Activated CD4-positive, alpha-beta memory T cell treated with anti-CD3 and anti-CD28 coated beads, Interleukin-2, amount 10 ng/mL, durations not matched to agents 7 days and 5 days (primary cell): ENCODE data around the gene C19orf44. TPM values are rescaled to one million over a fixed set of nuclear protein-coding genes. Genes with fewer than 3 reads are reported as not detected.
"Not testable (repeated sequence)": the region's sequence is repeated elsewhere in the genome, so short reads cannot be mapped to it uniquely, and the experiment has no call there.

Experiments used
- CTCF ChIA-PET: fragments of 350-600 bp; sonication (Branson Sonifier 250); formaldehyde crosslinking; loops from one replicate; lab custom pipeline; 2021; ENCODE audit warnings: antibody characterized with exemption, inconsistent platforms; lab: Charles Lee
- POLR2A ChIA-PET: fragments of 350-600 bp; sonication (Branson Sonifier 250); formaldehyde crosslinking; loops from one replicate; lab custom pipeline; 2021; ENCODE audit warnings: antibody characterized with exemption; lab: Charles Lee
- DNase-seq: peaks from one replicate; pipeline ENCODE4 v3.0.0-alpha.2; 2020
- H3K27ac Mint-ChIP-seq: one replicate; pipeline ENCODE4 v1.8.0; 2021; ENCODE audit warnings: mild to moderate bottlenecking, mixed read lengths
- H3K27me3 Mint-ChIP-seq: one replicate; pipeline ENCODE4 v1.8.0; 2021; ENCODE audit warnings: mixed read lengths
- H3K36me3 Mint-ChIP-seq: one replicate; pipeline ENCODE4 v1.8.0; 2021; ENCODE audit warnings: low read depth, mixed read lengths
- H3K4me1 Mint-ChIP-seq: one replicate; pipeline ENCODE4 v1.8.0; 2021; ENCODE audit warnings: mixed read lengths
- H3K4me3 Mint-ChIP-seq: one replicate; pipeline ENCODE4 v1.8.0; 2021; ENCODE audit warnings: mild to moderate bottlenecking, mixed read lengths
- H3K9me3 Mint-ChIP-seq: one replicate; pipeline ENCODE4 v1.8.0; 2021; ENCODE audit warnings: mixed read lengths
- total RNA-seq, 2 experiments: library from RNA; stranded (reverse); gene quantifications; one replicate each; pipeline ENCODE4 v1.2.3, GENCODE V29; 2021

The C19orf44 gene
- total RNA-seq, 2 experiments from 2014 or later, result 2.6 to 3.3 TPM

DNA sequence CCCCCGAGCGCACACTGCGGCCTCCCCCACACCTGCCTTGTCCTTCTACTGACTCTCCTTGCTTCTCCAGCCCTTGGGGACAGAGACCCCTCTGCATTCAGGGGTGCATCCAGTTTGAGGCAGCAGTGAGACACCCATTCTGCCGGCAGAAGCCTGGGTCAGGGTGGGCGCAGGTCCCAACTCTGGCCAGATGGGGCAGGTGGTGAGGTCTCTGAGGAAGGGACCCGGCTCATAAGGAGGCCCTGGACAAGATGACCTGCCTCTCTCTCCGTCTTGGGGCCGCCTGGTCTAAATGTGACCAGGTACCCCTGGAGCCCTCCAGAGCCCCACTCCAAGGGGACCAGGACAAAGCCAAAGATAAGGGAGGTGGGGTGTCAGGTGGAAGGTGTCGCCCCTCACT lies 39.9 kb downstream of the C19orf44 start:
- CTCF ChIA-PET, result no interaction called here
- Mint-ChIP-seq H3K4me1 (peaks cover 27% of the 10 kb centered on the region), H3K27me3 (no peaks in the 10 kb centered on the region), H3K36me3 (peaks cover 60% of the 10 kb centered on the region), H3K9me3 (no peaks in the 10 kb centered on the region), H3K4me3 (no peak overlapping the region), H3K27ac (no peak overlapping the region)
- DNase-seq, result no peak
- POLR2A ChIA-PET, result no interaction called here

DNA sequence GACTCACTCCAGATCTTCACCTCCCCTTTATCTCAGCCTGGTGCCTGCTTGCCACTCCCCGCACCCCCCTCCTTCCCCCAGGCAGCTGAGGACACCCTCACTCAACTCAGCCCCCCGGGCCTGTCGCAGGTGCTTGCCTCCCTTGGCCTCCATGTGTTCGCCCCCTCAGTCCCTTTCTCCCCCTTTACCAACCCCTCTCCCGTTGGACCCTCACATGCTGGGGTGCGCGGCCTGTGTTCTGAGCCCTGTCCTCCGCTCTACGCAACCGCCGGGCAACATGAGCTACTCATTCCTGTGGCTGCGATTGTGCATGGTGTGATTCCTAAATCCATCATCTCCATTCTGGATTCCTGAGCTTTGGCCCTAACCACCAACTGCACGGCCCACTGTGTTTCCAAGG lies 40.9 kb downstream of the C19orf44 start:
- no peak for DNase-seq
- H3K27ac Mint-ChIP-seq, result no peak overlapping the region
- ChIA-PET CTCF (no interaction called here), POLR2A (no interaction called here)
- H3K27me3 Mint-ChIP-seq, result no peaks in the 10 kb centered on the region
- H3K4me3 Mint-ChIP-seq, result no peak overlapping the region
- peaks cover 58% of the 10 kb centered on the region for H3K36me3 Mint-ChIP-seq
- peaks cover 34% of the 10 kb centered on the region for H3K4me1 Mint-ChIP-seq
- H3K9me3 Mint-ChIP-seq, result no peaks in the 10 kb centered on the region

DNA sequence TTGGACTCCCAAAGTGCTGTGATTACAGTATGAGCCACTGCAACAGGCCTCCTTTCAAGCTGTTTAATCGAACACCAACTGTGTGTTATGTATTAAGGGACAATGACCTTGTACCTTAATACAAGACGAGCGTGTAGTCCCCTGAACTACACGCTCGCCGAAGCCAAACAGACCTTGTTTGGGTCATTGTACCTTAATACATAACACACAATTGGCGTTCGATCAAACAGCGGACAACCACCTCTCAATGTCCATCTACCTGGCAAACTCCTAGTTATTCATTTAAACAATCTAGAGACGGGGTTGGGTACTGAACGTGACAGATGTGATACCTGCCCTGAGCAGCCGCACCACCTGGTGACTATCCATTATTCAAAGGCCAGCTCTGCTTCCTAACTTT lies 44.8 kb downstream of the C19orf44 start:
- H3K27me3 Mint-ChIP-seq, result no peaks in the 10 kb centered on the region
- no peak for DNase-seq
- POLR2A ChIA-PET, result interaction anchor here (0.8 to 2.2 kb wide), 7 partner anchors 19 to 120 kb away, joined by 3 to 11 read pairs (median 4); partner anchors contain the start of genes MED26, SLC35E1 and TMEM38A
- H3K9me3 Mint-ChIP-seq, result no peaks in the 10 kb centered on the region
- peak overlapping the region; percentile 88 for H3K4me3 Mint-ChIP-seq
- H3K36me3 Mint-ChIP-seq, result peaks cover 54% of the 10 kb centered on the region
- peak overlapping the region; percentile 70 for H3K27ac Mint-ChIP-seq
- CTCF ChIA-PET, result interaction anchor here (1.4 kb wide), 1 partner anchor 33 kb away, joined by 3 read pairs; no protein-coding TSS in a partner anchor
- H3K4me1 Mint-ChIP-seq, result peaks cover 53% of the 10 kb centered on the region

DNA sequence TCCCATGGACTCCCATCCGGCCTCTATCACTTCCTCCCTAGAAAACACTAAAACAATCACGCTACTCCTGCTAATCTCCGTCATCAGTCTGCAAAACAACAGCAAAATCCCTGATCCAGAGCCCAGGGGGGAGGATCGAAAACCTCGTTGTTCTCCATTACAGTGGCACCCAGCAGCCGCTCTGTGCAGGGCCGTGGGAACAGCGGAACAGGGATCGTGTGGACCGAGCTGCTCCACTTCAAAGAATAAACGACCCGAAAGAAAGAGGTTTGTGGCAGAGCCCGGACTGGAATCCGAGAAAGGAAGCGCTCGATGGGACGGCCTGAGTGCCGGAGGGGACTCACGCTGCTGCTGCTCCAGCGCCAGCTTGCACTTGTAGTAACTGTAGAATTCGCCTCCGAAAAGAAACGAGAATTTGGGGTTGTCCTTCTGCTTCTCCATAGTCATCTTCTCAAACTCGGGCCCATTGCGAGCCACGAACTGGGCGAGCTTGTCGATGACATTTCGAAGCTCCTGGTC lies 45.4 kb downstream of the C19orf44 start:
- Mint-ChIP-seq H3K9me3 (no peaks in the 10 kb centered on the region), H3K4me3 (peak overlapping the region; percentile 88), H3K36me3 (peaks cover 52% of the 10 kb centered on the region), H3K27ac (peak overlapping the region; percentile 70), H3K27me3 (no peaks in the 10 kb centered on the region), H3K4me1 (peaks cover 55% of the 10 kb centered on the region)
- POLR2A ChIA-PET, result interaction anchor here (0.7 to 2.5 kb wide), 11 partner anchors 20 to 119 kb away, joined by 3 to 19 read pairs (median 4); partner anchors contain the start of genes C19orf44, CALR3, MED26 and SLC35E1
- CTCF ChIA-PET, result interaction anchor here (0.9 to 1.4 kb wide), 2 partner anchors 32 to 159 kb away, joined by 3 read pairs; no protein-coding TSS in a partner anchor
- peak; percentile 29 for DNase-seq

DNA sequence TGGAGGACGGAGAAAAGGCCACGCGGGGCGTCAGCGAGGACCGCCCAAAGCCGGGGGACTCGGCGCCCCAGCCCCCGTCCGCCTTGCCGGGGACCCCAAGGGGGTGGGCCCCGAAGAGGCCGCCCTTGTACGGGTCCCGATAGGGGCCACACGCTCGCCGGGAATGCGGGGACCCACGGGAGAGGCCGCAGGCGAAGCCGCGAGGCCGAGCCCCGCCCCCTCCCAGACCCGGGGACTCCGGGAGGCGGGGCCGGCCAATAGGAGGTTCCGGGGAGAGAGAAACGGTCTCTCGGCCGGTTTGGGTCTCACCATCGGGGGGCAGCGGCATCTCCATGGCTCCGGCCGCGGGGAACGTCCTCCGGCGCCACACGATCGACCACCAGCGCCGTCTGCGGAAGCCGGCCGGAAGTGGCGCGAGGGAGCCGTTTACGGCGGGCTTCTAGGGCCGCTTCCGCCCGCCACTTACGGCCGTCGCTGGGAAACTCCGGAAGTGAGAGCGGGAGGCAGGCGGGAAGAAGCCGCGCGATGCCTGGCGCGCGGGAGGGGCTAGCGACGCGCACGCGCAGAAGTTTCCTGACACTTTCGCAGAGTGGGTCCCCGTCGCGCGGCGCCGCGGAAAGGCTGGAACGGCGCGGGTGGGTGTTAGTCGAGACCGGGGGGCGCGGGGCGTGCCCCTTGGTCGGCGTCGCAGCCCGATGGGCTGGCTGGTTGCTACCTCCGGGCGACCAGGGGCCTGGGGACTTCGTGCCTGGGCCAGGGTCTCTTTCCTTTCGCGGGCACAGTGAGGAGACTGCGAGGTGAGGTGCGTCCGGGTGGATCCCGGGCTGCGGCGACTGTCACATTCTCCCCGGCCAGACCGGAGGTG lies 46.1 kb downstream of the C19orf44 start, which contains the start of gene CHERP:
Gene CHERP, minus strand, starts transcription at position 393 of the 865 bp plus-strand sequence. Its CDS starts 59 bp downstream, at position 334.
- peaks cover 57% of the 10 kb centered on the region for H3K4me1 Mint-ChIP-seq
- no peaks in the 10 kb centered on the region for H3K27me3 Mint-ChIP-seq
- H3K9me3 Mint-ChIP-seq, result no peaks in the 10 kb centered on the region
- ChIA-PET POLR2A (interaction anchor here (0.6 to 3.1 kb wide), 25 partner anchors 12 to 398 kb away, joined by 3 to 29 read pairs (median 4); partner anchors contain the start of genes C19orf44, CALR3, MED26 and SLC35E1), CTCF (interaction anchor here (0.8 to 1.4 kb wide), 5 partner anchors 14 to 159 kb away, joined by 3 to 6 read pairs (median 3); no protein-coding TSS in a partner anchor)
- peaks cover 49% of the 10 kb centered on the region for H3K36me3 Mint-ChIP-seq
- peak within 1 kb of the TSS; percentile 89 for H3K27ac Mint-ChIP-seq
- DNase-seq, result peak; percentile 95
- H3K4me3 Mint-ChIP-seq, result peak within 1 kb of the TSS; percentile 88

DNA sequence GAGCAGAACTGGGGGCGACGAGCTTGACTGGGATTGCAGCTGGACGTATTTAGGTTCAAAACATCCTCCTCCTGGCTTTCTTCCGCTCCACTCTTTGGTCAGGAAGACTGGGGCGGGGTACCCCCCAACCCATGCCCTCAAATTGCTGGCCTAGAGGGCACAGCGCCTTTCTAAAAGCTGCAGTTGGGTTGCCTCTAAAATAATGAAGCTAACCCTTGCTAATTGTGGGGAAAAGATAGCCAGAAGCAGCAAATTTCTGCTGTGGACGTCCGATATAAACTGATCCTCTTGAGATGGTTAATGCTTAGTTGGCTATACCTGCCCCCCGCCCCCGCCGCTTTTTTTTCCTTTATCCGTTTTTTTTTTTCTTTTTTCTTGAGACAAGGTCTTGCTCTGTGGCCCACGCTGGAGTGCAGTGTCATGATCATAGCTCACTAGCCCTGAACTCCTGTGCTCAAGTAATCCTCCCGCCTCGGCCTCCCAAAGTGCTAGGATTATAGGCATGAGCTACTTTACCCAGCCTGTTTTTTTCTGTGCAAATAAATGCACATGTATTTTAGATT lies 46.8 kb downstream of the C19orf44 start:
- POLR2A ChIA-PET, result interaction anchor here (0.6 to 3.1 kb wide), 19 partner anchors 11 to 399 kb away, joined by 3 to 29 read pairs (median 4); partner anchors contain the start of genes C19orf44, CALR3, MED26 and TMEM38A
- H3K36me3 Mint-ChIP-seq, result peaks cover 43% of the 10 kb centered on the region
- no peaks in the 10 kb centered on the region for H3K9me3 Mint-ChIP-seq
- peak overlapping the region; percentile 88 for H3K4me3 Mint-ChIP-seq
- DNase-seq, result no peak
- H3K4me1 Mint-ChIP-seq, result peaks cover 54% of the 10 kb centered on the region
- peak overlapping the region; percentile 89 for H3K27ac Mint-ChIP-seq
- CTCF ChIA-PET, result interaction anchor here (0.7 to 1.4 kb wide), 4 partner anchors 15 to 548 kb away, joined by 3 to 6 read pairs (median 3); no protein-coding TSS in a partner anchor
- H3K27me3 Mint-ChIP-seq, result no peaks in the 10 kb centered on the region

DNA sequence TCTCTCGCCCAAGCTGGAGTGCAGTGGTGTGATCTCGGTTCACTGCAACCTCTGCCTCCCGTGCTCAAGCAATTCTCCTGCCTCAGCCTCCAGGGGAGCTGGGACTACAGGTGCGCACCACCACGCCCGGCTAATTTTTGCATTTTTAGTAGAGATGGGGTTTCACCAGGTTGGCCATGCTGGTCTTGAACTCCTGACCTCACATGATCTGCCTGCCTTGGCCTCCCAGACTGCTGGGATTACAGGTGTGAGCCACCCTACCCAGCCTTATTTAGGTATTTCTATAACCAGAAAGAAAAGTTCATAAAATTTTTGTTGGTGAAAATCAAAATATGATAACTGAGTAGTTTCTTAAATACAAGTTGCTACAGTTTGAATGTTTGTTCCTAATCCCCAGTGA lies 47.5 kb downstream of the C19orf44 start:
- ChIA-PET CTCF (interaction anchor here (0.7 to 1.4 kb wide), 2 partner anchors 22 to 547 kb away, joined by 3 read pairs; no protein-coding TSS in a partner anchor), POLR2A (interaction anchor here (0.6 to 3.1 kb wide), 12 partner anchors 11 to 217 kb away, joined by 3 to 29 read pairs (median 8); partner anchors contain the start of genes C19orf44, CALR3 and MED26)
- H3K9me3 Mint-ChIP-seq, H3K27me3 Mint-ChIP-seq, DNase-seq: not testable (repeated sequence)
- peaks cover 52% of the 10 kb centered on the region for H3K4me1 Mint-ChIP-seq
- peak overlapping the region; percentile 88 for H3K4me3 Mint-ChIP-seq
- peak overlapping the region; percentile 89 for H3K27ac Mint-ChIP-seq
- H3K36me3 Mint-ChIP-seq, result peaks cover 36% of the 10 kb centered on the region

DNA sequence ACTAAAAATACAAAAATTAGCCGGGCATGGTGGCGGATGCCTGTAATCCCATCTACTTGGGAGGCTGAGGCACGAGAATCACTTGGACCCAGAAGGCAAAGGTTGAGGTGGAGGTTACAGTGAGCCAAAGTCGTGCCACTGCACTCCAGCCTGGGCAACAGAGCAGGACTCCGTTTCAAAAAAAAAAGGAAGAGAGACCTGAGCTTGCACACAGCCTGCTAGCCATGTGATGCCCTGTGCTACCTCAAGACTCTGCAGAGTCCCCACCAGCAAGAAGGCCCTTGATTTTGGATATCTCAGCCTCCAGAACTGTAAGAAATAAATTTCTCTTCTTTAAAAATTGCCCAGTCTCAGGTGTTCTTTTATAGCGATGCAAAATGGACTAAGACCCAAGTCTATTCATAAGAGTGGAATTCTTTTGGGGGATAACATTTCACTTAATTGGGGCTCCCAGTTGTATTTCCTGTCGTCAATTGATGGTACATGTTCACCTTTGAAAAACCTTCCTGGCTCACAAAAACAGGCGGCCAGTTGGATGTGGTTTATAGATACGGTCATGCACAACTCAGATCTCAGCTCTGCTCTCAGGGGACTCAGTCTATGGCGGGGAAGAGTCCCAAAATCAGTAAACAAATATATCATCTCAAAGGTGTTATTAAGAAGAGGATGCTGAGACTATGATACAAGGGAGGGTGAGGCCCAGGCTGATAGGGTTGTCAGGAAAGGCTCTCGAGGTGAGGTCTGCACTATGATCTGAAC lies 48.5 kb downstream of the C19orf44 start:
- H3K36me3 Mint-ChIP-seq, result peaks cover 29% of the 10 kb centered on the region
- H3K4me1 Mint-ChIP-seq, result peaks cover 52% of the 10 kb centered on the region
- H3K27ac Mint-ChIP-seq, result peak overlapping the region; percentile 63
- no peaks in the 10 kb centered on the region for H3K27me3 Mint-ChIP-seq
- no peak for DNase-seq
- POLR2A ChIA-PET, result interaction anchor here (2.6 to 3.1 kb wide), 3 partner anchors 22 to 83 kb away, joined by 5 to 29 read pairs (median 11); partner anchors contain the start of gene MED26
- no peaks in the 10 kb centered on the region for H3K9me3 Mint-ChIP-seq
- peak overlapping the region; percentile 38 for H3K4me3 Mint-ChIP-seq
- CTCF ChIA-PET, result no interaction called here

DNA sequence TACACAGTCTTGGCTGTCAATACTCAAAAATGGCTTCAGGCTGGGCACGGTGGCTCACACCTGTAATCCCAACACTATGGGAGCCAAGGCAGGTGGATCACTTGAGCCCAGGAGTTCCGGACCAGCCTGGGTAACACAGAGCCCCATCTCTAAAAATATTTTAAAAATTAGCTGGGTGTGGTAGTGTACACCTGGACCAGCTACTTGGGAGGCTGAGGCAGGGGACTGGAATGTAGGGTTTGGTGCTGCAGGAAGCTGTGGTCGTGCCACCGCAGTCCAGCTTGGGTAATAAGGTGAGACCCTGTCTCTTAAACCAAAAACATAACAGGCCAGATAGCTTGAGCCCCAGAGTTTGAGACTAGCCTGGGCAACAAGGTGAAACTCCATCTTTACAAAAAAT lies 52.8 kb downstream of the C19orf44 start:
- H3K36me3 Mint-ChIP-seq, result peaks cover 34% of the 10 kb centered on the region
- ChIA-PET CTCF (no interaction called here), POLR2A (interaction anchor here (0.9 to 1.1 kb wide), 3 partner anchors 14 to 80 kb away, joined by 3 to 4 read pairs (median 3); no protein-coding TSS in a partner anchor)

DNA sequence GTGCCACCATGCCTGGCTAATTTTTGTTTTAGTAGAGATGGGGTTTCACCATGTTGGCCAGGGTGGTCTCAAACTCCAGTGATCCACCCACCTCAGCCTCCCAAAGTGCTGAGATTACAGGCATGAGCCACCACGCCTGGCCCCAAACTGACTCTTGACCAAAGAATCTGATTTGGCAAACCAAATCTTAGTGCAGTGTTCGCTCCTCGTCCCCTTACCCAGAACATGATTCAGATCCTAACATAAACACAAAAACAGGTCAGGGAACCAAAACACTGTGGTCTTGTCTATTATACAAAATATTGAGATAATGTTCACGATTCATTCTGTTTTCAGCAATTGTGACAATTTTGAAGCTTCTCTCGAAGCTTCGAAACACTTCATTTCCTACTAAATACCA lies 55.7 kb downstream of the C19orf44 start:
- CTCF ChIA-PET, H3K27ac Mint-ChIP-seq: not testable (repeated sequence)
- POLR2A ChIA-PET, result interaction anchor here (0.8 kb wide), 1 partner anchor 74 kb away, joined by 3 read pairs; no protein-coding TSS in a partner anchor

More for the DNA sequence above, 52.8 kb downstream of the C19orf44 start:
- H3K9me3 Mint-ChIP-seq, result no peaks in the 10 kb centered on the region
- H3K4me3 Mint-ChIP-seq, result no peak overlapping the region
- no peaks in the 10 kb centered on the region for H3K27me3 Mint-ChIP-seq
- H3K27ac Mint-ChIP-seq, result no peak overlapping the region
- peaks cover 36% of the 10 kb centered on the region for H3K4me1 Mint-ChIP-seq
- DNase-seq, result no peak

DNA sequence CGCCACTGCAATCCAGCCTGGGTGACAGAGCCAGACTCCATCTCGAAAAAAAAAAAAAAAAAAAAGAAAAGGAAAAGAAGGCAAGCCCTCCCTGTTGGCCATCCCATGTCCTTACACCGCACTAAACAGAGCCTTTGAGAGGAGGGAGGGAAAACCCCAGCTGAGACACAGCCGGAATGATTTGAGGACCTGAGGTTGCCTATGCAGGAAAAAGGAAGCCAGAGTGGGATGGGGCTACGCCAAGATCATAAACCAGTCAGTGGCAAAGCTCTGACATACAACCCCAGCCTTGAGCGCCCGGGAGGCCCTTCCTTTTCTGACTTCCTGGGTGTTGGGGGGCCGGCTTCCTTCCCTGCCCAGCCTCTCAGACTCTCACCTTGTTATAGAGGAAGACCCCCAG lies 58.6 kb downstream of the C19orf44 start:
- DNase-seq, result no peak
- H3K27me3 Mint-ChIP-seq, result no peaks in the 10 kb centered on the region
- peaks cover 57% of the 10 kb centered on the region for H3K36me3 Mint-ChIP-seq
- CTCF ChIA-PET, result no interaction called here
- no peak overlapping the region for H3K4me3 Mint-ChIP-seq
- no peaks in the 10 kb centered on the region for H3K9me3 Mint-ChIP-seq
- H3K27ac Mint-ChIP-seq, result no peak overlapping the region
- peaks cover 14% of the 10 kb centered on the region for H3K4me1 Mint-ChIP-seq
- POLR2A ChIA-PET, result interaction anchor here (1.4 kb wide), 1 partner anchor 12 kb away, joined by 4 read pairs; no protein-coding TSS in a partner anchor

More for the DNA sequence above, 55.7 kb downstream of the C19orf44 start:
- not testable (repeated sequence) for H3K9me3 Mint-ChIP-seq, DNase-seq, H3K4me3 Mint-ChIP-seq, H3K27me3 Mint-ChIP-seq
- peaks cover 51% of the 10 kb centered on the region for H3K36me3 Mint-ChIP-seq
- peaks cover 29% of the 10 kb centered on the region for H3K4me1 Mint-ChIP-seq
